Peyer's patch (tissue), 4 donors: ENCODE results near the gene CUL3.

Experiments
- POLR2A ChIP-seq, 2 donors: fragments of 450-650 bp; IDR thresholded peaks; one replicate each; pipeline ENCODE4 v1.5.1; 2017; ENCODE audit warnings: antibody characterized with exemption in 2 of 2, mild to moderate bottlenecking in 2 of 2, moderate library complexity in 2 of 2
- TF ChIP-seq, protein P1 (sequence below), 6 experiments: fragments of 450-650 bp in 4 of 6; fragments of 200-600 bp in 2 of 6; sonication (generic) in 1 of 6; IDR thresholded peaks; one replicate each; pipeline ENCODE4 v1.5.1; 2017 to 2019; ENCODE audit warnings: antibody characterized with exemption in 6 of 6, mild to moderate bottlenecking in 3 of 6, moderate library complexity in 1 of 6

DNA sequence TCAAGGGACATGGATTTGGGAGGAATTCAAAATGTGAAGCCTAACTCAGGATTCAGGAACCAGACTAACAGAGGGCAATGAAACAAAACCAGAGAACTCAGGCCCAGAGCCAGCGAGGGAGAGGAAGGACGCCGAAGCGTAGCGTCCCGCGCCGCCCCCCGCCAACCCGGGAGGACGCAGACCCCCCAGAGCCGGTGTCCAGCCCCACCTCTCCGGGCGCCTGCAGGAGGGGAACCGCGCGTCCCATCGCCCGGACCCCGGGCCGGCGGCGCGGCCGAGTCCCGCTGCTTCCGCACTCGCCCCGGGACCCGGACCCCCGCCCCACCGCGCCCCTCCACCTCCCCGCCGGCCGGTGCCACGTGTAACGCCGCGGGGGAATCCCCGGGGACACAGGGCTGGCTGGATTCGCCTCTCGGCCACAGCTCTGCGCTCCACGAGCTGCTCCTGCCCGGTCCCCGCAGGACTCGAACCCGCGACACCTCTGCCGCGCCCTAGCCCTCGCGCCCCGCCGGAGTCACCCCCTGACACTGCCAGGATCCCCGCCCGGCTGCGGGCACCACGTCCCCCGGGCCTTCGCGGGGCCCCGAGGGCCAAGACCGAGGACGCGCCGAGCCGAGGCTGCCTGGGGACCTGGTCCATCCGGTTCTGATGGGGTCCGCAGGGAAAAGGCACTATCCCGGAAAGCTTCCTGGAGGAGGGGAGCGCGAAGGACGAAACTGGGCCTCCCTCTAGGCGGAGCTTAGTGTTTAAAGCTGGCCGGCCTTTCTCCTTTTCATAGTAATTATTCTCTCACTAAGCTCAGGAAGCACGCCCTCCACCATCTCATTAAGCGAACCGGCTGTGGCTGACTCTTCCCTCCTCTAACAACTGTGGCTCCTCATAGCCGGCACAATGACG, 142.8 kb downstream of the CUL3 start:
- TF ChIP-seq POLR2A (IDR thresholded peaks at IDR 0.05): no peak
- TF ChIP-seq, protein P1, sequence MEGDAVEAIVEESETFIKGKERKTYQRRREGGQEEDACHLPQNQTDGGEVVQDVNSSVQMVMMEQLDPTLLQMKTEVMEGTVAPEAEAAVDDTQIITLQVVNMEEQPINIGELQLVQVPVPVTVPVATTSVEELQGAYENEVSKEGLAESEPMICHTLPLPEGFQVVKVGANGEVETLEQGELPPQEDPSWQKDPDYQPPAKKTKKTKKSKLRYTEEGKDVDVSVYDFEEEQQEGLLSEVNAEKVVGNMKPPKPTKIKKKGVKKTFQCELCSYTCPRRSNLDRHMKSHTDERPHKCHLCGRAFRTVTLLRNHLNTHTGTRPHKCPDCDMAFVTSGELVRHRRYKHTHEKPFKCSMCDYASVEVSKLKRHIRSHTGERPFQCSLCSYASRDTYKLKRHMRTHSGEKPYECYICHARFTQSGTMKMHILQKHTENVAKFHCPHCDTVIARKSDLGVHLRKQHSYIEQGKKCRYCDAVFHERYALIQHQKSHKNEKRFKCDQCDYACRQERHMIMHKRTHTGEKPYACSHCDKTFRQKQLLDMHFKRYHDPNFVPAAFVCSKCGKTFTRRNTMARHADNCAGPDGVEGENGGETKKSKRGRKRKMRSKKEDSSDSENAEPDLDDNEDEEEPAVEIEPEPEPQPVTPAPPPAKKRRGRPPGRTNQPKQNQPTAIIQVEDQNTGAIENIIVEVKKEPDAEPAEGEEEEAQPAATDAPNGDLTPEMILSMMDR (IDR thresholded peaks at IDR 0.05): no peak
